Activated naive CD8-positive, alpha-beta T cell treated with anti-CD3 and anti-CD28 coated beads for 36 hours (primary cell): ENCODE data around the gene CPZ. TPM values are rescaled to one million over a fixed set of nuclear protein-coding genes. Genes with fewer than 3 reads are reported as not detected.

ENCODE experiments used
- DNase-seq: peaks from one replicate; pipeline ENCODE4 v3.0.0; 2021
- H3K27ac Mint-ChIP-seq: one replicate; pipeline ENCODE4 v1.8.0; 2022; ENCODE audit warnings: mild to moderate bottlenecking, moderate library complexity, mixed read lengths
- H3K27me3 Mint-ChIP-seq: one replicate; pipeline ENCODE4 v1.8.0; 2022; ENCODE audit warnings: mild to moderate bottlenecking, mixed read lengths
- H3K36me3 Mint-ChIP-seq: one replicate; pipeline ENCODE4 v1.8.0; 2021; ENCODE audit warnings: mild to moderate bottlenecking, mixed read lengths
- H3K4me1 Mint-ChIP-seq: one replicate; pipeline ENCODE4 v1.8.0; 2021; ENCODE audit warnings: mixed read lengths
- H3K4me3 Mint-ChIP-seq: one replicate; pipeline ENCODE4 v1.8.0; 2022; ENCODE audit warnings: mild to moderate bottlenecking, moderate library complexity, mixed read lengths
- H3K9me3 Mint-ChIP-seq: one replicate; pipeline ENCODE4 v1.8.0; 2022; ENCODE audit warnings: mixed read lengths
- total RNA-seq, 2 experiments: library from RNA; stranded (reverse); gene quantifications; one replicate each; pipeline ENCODE4 v1.2.3, GENCODE V29; 2021

Gene CPZ
- total RNA-seq, 2 experiments from 2014 or later = not detected

- H3K4me3 Mint-ChIP-seq = no peak overlapping the region
- DNase-seq = no peak
- no peaks in the 10 kb centered on the region for H3K9me3 Mint-ChIP-seq
- H3K36me3 Mint-ChIP-seq = no peaks in the 10 kb centered on the region
- no peak overlapping the region for H3K27ac Mint-ChIP-seq
- peaks cover 35% of the 10 kb centered on the region for H3K27me3 Mint-ChIP-seq
- H3K4me1 Mint-ChIP-seq = no peaks in the 10 kb centered on the region
These were observed 1.8 kb downstream of the CPZ start for GRCh38 chr4:8594097-8595038.

DNA sequence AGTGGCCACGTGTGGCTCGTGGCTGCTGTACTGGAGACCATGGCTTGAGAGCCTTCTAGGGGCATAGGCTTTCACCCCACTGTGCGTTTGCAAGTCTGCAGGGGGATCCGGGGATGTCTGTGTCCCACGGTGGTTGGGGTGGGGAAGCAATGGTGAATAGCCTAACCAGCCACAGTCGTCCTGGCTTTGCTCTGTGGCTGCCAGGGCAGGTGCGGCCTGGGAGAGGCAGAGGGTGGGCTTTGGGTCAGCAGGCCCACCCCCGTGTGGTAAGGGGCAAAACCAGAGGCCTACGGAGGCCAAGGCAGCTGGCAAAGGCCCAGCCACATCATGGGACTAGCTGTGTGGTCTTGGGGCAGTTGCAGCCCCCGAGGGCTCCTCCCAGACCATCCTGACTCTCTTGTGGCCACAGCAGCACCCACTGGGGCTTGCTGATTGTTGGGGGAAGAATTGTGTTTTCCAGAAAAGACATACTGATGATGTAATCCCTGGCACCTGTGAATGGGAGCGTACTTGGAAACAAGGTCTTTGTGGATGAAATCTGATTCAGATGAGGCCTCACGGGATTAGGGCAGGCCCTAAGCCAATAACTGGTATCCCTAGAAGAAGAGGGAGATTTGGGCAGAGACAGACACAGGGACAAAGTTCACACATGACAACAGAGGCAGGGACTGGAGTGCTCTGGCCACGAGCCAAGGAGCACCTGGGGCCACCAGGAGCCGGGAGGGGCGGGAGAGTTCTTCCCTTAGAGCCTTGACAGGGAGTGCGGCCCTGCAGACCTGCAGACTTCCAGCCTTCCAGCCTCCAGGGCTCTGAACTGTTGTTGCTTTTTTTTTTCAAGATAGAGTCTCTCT lies 2.9 kb downstream of the CPZ start:
- Mint-ChIP-seq H3K27me3 (peaks cover 32% of the 10 kb centered on the region), H3K4me3 (no peak overlapping the region), H3K4me1 (no peaks in the 10 kb centered on the region), H3K9me3 (no peaks in the 10 kb centered on the region), H3K36me3 (no peaks in the 10 kb centered on the region), H3K27ac (no peak overlapping the region)
- no peak for DNase-seq

DNA sequence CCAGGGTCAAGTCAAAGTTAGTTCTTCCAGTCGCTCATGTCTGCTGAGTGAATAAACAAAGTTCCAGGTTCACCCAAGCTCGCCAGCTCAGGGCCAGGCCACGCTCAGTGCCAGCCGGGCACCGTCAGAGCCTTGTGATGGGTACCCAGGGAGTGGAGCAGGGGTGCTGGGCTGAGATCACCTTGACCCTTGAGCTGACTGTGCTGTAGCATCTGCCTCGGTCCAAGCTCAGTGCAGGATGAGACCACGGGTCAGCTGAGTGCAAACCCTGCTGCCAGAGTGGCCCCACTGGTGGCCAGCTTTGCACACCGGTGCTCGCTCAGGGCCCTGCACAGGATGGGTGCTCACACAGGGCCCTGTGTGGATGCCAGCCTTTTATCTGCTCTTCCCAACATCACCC lies 4.3 kb downstream of the CPZ start:
- H3K9me3 Mint-ChIP-seq = no peaks in the 10 kb centered on the region

DNA sequence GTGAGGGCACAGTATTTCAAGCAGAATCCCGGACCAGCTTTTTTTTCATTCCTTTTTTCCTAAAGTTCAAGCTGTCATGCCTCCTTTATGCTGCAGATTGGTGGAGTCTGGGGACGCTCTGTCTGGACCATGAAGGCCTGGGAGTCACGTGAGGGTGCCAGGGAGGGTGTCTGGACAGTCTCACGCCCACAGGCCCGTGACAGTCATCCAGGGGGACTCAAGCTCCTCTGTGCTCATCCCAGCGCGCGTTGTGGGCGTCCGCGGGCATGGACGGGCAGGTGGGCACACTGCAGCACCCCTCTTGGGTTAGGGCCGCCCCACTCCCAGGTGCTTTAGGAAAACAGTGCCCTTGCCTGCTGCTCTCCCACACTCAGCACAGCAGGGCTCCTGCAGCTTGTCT lies 4.8 kb downstream of the CPZ start:
- no peaks in the 10 kb centered on the region for H3K9me3 Mint-ChIP-seq
- peaks cover 19% of the 10 kb centered on the region for H3K27me3 Mint-ChIP-seq
- no peak overlapping the region for H3K27ac Mint-ChIP-seq
- no peaks in the 10 kb centered on the region for H3K4me1 Mint-ChIP-seq
- no peaks in the 10 kb centered on the region for H3K36me3 Mint-ChIP-seq
- no peak for DNase-seq
- H3K4me3 Mint-ChIP-seq = no peak overlapping the region

More for the DNA sequence above, 4.3 kb downstream of the CPZ start:
- Mint-ChIP-seq H3K4me1 (no peaks in the 10 kb centered on the region), H3K27me3 (peaks cover 19% of the 10 kb centered on the region), H3K36me3 (no peaks in the 10 kb centered on the region), H3K4me3 (no peak overlapping the region), H3K27ac (no peak overlapping the region)
- DNase-seq = no peak

- Mint-ChIP-seq H3K4me3 (no peak overlapping the region), H3K4me1 (no peaks in the 10 kb centered on the region), H3K27me3 (peaks cover 19% of the 10 kb centered on the region), H3K36me3 (no peaks in the 10 kb centered on the region), H3K27ac (no peak overlapping the region), H3K9me3 (no peaks in the 10 kb centered on the region)
- no peak for DNase-seq
These were observed 5.2 kb downstream of the CPZ start for GRCh38 chr4:8597791-8598190.

DNA sequence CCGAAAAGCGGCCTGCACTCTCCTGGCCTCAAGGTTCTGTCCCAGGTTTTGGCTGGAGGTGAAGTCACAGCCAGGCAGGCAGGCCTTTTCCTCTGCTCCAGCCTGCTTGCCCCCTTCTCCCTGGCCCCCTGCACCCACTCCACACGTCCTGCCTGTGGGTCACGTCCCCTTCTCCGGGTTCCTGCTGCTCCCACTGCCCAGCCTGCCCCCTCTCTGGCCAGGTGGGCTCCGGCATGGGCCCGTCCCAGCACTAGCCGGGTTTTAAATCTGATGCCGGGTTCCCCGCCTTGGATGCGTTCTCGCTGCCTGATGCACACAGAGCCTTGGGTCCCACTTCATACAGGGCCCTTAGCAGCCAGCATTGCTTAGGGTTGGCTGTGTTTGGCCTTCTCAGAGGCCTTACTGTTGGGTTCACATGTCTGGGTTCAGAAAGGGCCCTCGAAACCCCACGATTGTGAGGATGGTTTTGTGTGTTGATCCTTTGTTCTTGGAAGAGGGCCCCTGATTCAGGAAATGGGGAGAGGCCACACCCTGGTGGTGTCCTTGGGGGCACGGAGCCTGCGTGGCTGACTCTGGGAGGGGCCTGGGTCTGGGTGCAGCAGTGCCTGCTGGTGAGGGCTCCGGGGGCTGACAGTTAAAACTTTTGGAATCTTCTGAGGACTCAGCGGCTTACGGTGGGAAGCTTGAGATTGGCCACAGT lies 6.0 kb downstream of the CPZ start:
- Mint-ChIP-seq H3K9me3 (no peaks in the 10 kb centered on the region), H3K36me3 (no peaks in the 10 kb centered on the region), H3K27me3 (peaks cover 11% of the 10 kb centered on the region), H3K27ac (no peak overlapping the region), H3K4me1 (no peaks in the 10 kb centered on the region), H3K4me3 (no peak overlapping the region)
- no peak for DNase-seq

- no peak for DNase-seq
- Mint-ChIP-seq H3K27me3 (peaks cover 6% of the 10 kb centered on the region), H3K4me3 (no peak overlapping the region), H3K27ac (no peak overlapping the region), H3K9me3 (no peaks in the 10 kb centered on the region), H3K36me3 (no peaks in the 10 kb centered on the region), H3K4me1 (no peaks in the 10 kb centered on the region)
These were observed 6.5 kb downstream of the CPZ start for GRCh38 chr4:8599091-8599460.

GRCh38 chr4:8599657-8600056 lies 7.1 kb downstream of the CPZ start:
- Mint-ChIP-seq H3K27ac (no peak overlapping the region), H3K27me3 (peaks cover under 1% of the 10 kb centered on the region), H3K4me1 (no peaks in the 10 kb centered on the region), H3K4me3 (no peak overlapping the region), H3K36me3 (no peaks in the 10 kb centered on the region), H3K9me3 (no peaks in the 10 kb centered on the region)
- no peak for DNase-seq

- Mint-ChIP-seq H3K27me3 (no peaks in the 10 kb centered on the region), H3K27ac (no peak overlapping the region), H3K36me3 (no peaks in the 10 kb centered on the region), H3K4me1 (no peaks in the 10 kb centered on the region), H3K9me3 (no peaks in the 10 kb centered on the region), H3K4me3 (no peak overlapping the region)
- no peak for DNase-seq
These were observed 7.7 kb downstream of the CPZ start for GRCh38 chr4:8600266-8600665.

GRCh38 chr4:8600686-8601085 lies 8.1 kb downstream of the CPZ start:
- no peak for DNase-seq
- Mint-ChIP-seq H3K27ac (no peak overlapping the region), H3K9me3 (no peaks in the 10 kb centered on the region), H3K4me1 (no peaks in the 10 kb centered on the region), H3K27me3 (no peaks in the 10 kb centered on the region), H3K4me3 (no peak overlapping the region), H3K36me3 (no peaks in the 10 kb centered on the region)

GRCh38 chr4:8601086-8601485 lies 8.5 kb downstream of the CPZ start:
- no peaks in the 10 kb centered on the region for H3K27me3 Mint-ChIP-seq
- no peaks in the 10 kb centered on the region for H3K4me1 Mint-ChIP-seq
- no peak overlapping the region for H3K4me3 Mint-ChIP-seq
- DNase-seq = no peak
- H3K27ac Mint-ChIP-seq = no peak overlapping the region
- no peaks in the 10 kb centered on the region for H3K36me3 Mint-ChIP-seq
- H3K9me3 Mint-ChIP-seq = no peaks in the 10 kb centered on the region

- Mint-ChIP-seq H3K4me1 (no peaks in the 10 kb centered on the region), H3K27ac (no peak overlapping the region), H3K36me3 (no peaks in the 10 kb centered on the region), H3K9me3 (no peaks in the 10 kb centered on the region), H3K4me3 (no peak overlapping the region), H3K27me3 (no peaks in the 10 kb centered on the region)
- DNase-seq = no peak
These were observed 9.0 kb downstream of the CPZ start for GRCh38 chr4:8601556-8601955.

DNA sequence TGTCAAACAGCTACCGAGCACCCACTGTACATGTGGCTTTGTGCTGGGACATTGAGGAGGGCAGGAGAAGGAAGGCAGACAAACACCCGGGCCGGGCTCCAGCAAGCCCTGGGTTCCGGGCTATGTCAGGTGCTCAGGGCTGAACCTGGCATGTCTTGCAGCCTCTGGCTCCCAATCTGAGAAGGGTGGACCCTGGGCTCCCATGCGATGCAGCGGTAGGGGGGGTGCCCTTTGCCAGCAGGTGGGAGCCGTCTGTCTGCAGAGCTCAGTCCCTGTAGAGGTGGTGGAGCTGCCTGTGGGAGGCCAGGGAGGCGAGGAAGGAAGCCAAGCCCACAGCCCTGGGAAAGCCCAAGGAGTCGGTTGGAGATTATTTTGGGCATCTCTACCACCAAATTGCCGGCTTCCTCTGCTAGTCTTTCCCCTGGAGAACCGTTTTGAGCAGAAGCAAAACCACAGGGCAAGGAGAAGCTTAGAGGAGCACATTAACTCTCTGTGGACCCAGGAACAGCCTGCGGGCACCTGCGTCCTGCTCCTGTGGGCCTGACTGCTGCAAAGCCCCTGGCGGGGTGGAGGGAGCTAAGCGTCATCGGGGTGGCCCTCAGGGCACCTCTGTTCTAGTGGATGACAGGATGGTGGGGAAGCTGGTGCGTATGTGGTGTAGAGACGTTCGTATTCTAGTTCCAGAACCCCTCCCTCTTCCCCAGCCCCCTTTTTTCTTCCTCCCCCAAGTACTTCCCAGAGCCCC lies 10.3 kb downstream of the CPZ start:
- H3K9me3 Mint-ChIP-seq = no peaks in the 10 kb centered on the region
- H3K27ac Mint-ChIP-seq = no peak overlapping the region
- H3K27me3 Mint-ChIP-seq = no peaks in the 10 kb centered on the region
- no peak for DNase-seq
- no peaks in the 10 kb centered on the region for H3K36me3 Mint-ChIP-seq
- H3K4me1 Mint-ChIP-seq = no peaks in the 10 kb centered on the region
- no peak overlapping the region for H3K4me3 Mint-ChIP-seq

DNA sequence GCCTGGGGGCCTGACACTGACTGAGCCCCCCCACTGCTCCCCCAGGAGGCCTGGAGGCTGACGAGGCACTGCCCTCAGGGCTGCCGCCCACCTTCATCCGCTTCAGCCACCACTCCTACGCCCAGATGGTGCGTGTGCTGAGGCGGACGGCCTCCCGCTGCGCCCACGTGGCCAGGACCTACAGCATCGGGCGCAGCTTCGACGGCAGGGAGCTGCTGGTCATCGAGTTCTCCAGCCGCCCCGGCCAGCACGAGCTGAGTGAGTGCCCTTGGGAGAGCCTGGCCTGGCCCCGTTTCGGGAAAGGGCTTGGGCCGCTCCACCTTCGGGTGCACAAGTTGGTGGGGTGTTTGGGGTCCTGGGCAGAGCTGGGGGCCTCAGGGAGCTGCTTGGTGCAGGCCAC lies 11.4 kb downstream of the CPZ start:
- Mint-ChIP-seq H3K27ac (no peak overlapping the region), H3K9me3 (no peaks in the 10 kb centered on the region), H3K36me3 (no peaks in the 10 kb centered on the region), H3K4me1 (no peaks in the 10 kb centered on the region), H3K4me3 (no peak overlapping the region), H3K27me3 (no peaks in the 10 kb centered on the region)
- no peak for DNase-seq
